ENCODE results near the gene PRKCH.

Gene PRKCH

GRCh38 chr14:61439779-61440418 lies 118.5 kb downstream of the PRKCH start:
- DNase-seq: no peak
- Mint-ChIP-seq H3K36me3 (peaks cover 57% of the 10 kb centered on the region), H3K4me3 (peak overlapping the region; percentile 72), H3K27ac (peak overlapping the region; percentile 86), H3K9me3 (no peaks in the 10 kb centered on the region), H3K27me3 (no peaks in the 10 kb centered on the region), H3K4me1 (peaks cover 93% of the 10 kb centered on the region)
- CTCF ChIA-PET: no interaction called here

GRCh38 chr14:61443481-61443880 lies 122.1 kb downstream of the PRKCH start:
- H3K4me3 Mint-ChIP-seq: peak overlapping the region; percentile 43
- no peaks in the 10 kb centered on the region for H3K27me3 Mint-ChIP-seq
- DNase-seq: no peak
- peaks cover 96% of the 10 kb centered on the region for H3K4me1 Mint-ChIP-seq
- peaks cover 62% of the 10 kb centered on the region for H3K36me3 Mint-ChIP-seq
- H3K9me3 Mint-ChIP-seq: no peaks in the 10 kb centered on the region
- CTCF ChIA-PET: no interaction called here
- peak overlapping the region; percentile 98 for H3K27ac Mint-ChIP-seq

- Mint-ChIP-seq H3K4me1 (peaks cover 96% of the 10 kb centered on the region), H3K9me3 (no peaks in the 10 kb centered on the region), H3K36me3 (peaks cover 69% of the 10 kb centered on the region), H3K27ac (peak overlapping the region; percentile 98), H3K27me3 (no peaks in the 10 kb centered on the region), H3K4me3 (peak overlapping the region; percentile 63)
- CTCF ChIA-PET: no interaction called here
- peak; percentile 86 for DNase-seq
Measured at GRCh38 chr14:61444215-61444768, 122.9 kb downstream of the PRKCH start.

GRCh38 chr14:61451491-61451890 lies 130.1 kb downstream of the PRKCH start:
- Mint-ChIP-seq H3K4me3 (no peak overlapping the region), H3K36me3 (peaks cover 85% of the 10 kb centered on the region), H3K4me1 (peaks cover 98% of the 10 kb centered on the region), H3K9me3 (peaks cover 2% of the 10 kb centered on the region), H3K27ac (peak overlapping the region; percentile 98), H3K27me3 (no peaks in the 10 kb centered on the region)
- CTCF ChIA-PET: interaction anchor here (1.5 to 3.4 kb wide), 5 partner anchors 10 to 129 kb away, joined by 6 to 13 read pairs (median 9); partner anchors contain the start of gene PRKCH
- DNase-seq: no peak

- no peaks in the 10 kb centered on the region for H3K27me3 Mint-ChIP-seq
- peaks cover 98% of the 10 kb centered on the region for H3K4me1 Mint-ChIP-seq
- no peak for DNase-seq
- CTCF ChIA-PET: interaction anchor here (1.0 to 3.4 kb wide), 7 partner anchors 9 to 268 kb away, joined by 3 to 13 read pairs (median 7); partner anchors contain the start of gene PRKCH
- H3K27ac Mint-ChIP-seq: peak overlapping the region; percentile 98
- H3K36me3 Mint-ChIP-seq: peaks cover 85% of the 10 kb centered on the region
- H3K4me3 Mint-ChIP-seq: peak overlapping the region; percentile 70
- peaks cover 2% of the 10 kb centered on the region for H3K9me3 Mint-ChIP-seq
Measured at GRCh38 chr14:61451891-61452400, 130.6 kb downstream of the PRKCH start.

GRCh38 chr14:61452452-61452851 lies 131.1 kb downstream of the PRKCH start:
- H3K36me3 Mint-ChIP-seq: peaks cover 85% of the 10 kb centered on the region
- CTCF ChIA-PET: interaction anchor here (0.8 to 3.4 kb wide), 7 partner anchors 9 to 267 kb away, joined by 3 to 13 read pairs (median 6); no protein-coding TSS in a partner anchor
- peaks cover 2% of the 10 kb centered on the region for H3K9me3 Mint-ChIP-seq
- DNase-seq: peak; percentile 83
- peak overlapping the region; percentile 98 for H3K27ac Mint-ChIP-seq
- H3K4me3 Mint-ChIP-seq: peak overlapping the region; percentile 70
- H3K4me1 Mint-ChIP-seq: peaks cover 98% of the 10 kb centered on the region
- no peaks in the 10 kb centered on the region for H3K27me3 Mint-ChIP-seq

DNA sequence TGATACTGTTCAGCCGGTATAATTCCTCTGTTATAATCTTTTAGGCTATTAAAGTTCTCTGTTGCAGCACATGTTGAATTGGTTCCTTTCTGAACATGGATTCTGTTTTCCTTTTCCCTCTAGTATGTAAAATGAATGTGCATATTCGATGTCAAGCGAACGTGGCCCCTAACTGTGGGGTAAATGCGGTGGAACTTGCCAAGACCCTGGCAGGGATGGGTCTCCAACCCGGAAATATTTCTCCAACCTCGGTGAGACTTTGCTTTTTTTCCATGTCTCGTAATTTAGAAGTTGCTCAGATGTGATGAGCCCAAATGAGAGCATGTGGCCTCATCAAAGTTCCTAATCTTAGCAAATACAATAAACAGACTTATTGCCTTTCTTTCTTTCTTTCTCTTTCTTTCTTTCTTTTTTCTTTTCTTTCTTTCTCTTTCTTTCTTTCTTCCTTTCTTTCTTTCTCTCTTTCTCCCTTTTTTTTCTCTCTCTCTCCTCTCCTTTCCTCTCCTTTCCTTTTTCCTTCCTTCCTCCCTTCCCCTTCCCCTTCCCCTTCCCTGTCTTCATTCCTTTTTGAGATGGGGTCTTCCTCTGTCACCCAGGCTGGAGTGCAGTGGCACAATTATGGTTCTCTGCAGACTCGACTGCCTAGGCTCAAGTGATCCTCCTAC lies 131.9 kb downstream of the PRKCH start:
- no peak for DNase-seq
- Mint-ChIP-seq H3K4me1 (peaks cover 97% of the 10 kb centered on the region), H3K9me3 (peaks cover 2% of the 10 kb centered on the region), H3K27ac (peak overlapping the region; percentile 98), H3K27me3 (no peaks in the 10 kb centered on the region), H3K36me3 (peaks cover 87% of the 10 kb centered on the region), H3K4me3 (peak overlapping the region; percentile 70)
- CTCF ChIA-PET: interaction anchor here (0.8 to 3.4 kb wide), 6 partner anchors 8 to 266 kb away, joined by 3 to 13 read pairs (median 5); no protein-coding TSS in a partner anchor

GRCh38 chr14:61454545-61454944 lies 133.2 kb downstream of the PRKCH start:
- Mint-ChIP-seq H3K27me3 (no peaks in the 10 kb centered on the region), H3K27ac (peak overlapping the region; percentile 98), H3K9me3 (peaks cover 2% of the 10 kb centered on the region), H3K4me3 (peak overlapping the region; percentile 42), H3K4me1 (peaks cover 96% of the 10 kb centered on the region), H3K36me3 (peaks cover 87% of the 10 kb centered on the region)
- no peak for DNase-seq
- CTCF ChIA-PET: interaction anchor here (0.7 to 1.1 kb wide), 3 partner anchors 121 to 887 kb away, joined by 3 to 5 read pairs (median 3); no protein-coding TSS in a partner anchor

GRCh38 chr14:61455351-61455750 lies 134.0 kb downstream of the PRKCH start:
- Mint-ChIP-seq H3K27me3 (no peaks in the 10 kb centered on the region), H3K36me3 (peaks cover 83% of the 10 kb centered on the region), H3K27ac (peak overlapping the region; percentile 11), H3K9me3 (peaks cover 3% of the 10 kb centered on the region), H3K4me1 (peaks cover 91% of the 10 kb centered on the region), H3K4me3 (no peak overlapping the region)
- CTCF ChIA-PET: interaction anchor here (0.6 to 2.4 kb wide), 12 partner anchors 19 to 382 kb away, joined by 3 to 6 read pairs (median 3); no protein-coding TSS in a partner anchor
- no peak for DNase-seq

DNA sequence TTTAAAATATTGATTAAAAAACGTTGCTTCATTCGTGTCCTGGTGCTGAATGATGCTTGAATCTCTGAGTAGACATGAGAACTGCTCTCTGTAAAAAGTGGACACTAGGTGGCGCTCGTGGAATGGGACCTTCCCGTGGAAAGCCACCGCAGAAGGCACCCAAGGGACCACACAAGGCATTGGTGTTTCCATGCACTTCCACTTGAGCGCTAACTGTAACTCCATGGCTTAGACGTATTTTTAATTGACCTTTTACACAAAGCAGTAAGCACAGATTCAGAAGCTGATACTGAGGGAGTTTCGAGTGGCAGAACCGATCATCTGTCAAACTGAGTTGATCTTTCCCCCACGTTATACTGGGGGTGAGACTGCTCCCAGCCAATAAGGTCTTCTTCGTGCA lies 135.3 kb downstream of the PRKCH start:
- peak; percentile 89 for DNase-seq
- Mint-ChIP-seq H3K27ac (peak overlapping the region; percentile 72), H3K36me3 (peaks cover 80% of the 10 kb centered on the region)

DNA sequence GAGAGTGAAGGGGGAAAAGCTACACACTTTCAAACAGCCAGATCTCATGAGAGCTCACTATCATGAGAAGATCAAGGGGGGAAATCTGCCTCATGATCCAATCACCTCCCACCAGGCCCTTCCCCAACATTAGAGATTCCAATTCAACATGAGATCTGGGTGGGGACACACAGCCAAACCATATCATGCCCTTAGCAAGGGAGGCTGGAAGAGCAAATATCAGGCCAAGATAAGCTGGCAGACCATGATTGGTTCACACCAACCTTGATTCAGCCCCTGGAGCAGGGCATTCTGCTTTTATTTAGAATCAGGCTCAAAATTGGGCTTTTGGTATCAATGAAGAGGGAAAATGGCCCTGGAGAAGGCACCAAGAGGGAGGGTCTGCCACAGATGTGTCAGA lies 137.4 kb downstream of the PRKCH start:
- H3K4me3 Mint-ChIP-seq: no peak overlapping the region
- CTCF ChIA-PET: interaction anchor here (1.0 to 1.3 kb wide), 2 partner anchors 179 to 382 kb away, joined by 3 to 4 read pairs; no protein-coding TSS in a partner anchor
- H3K27me3 Mint-ChIP-seq: no peaks in the 10 kb centered on the region
- peak overlapping the region; percentile 51 for H3K27ac Mint-ChIP-seq
- H3K36me3 Mint-ChIP-seq: peaks cover 77% of the 10 kb centered on the region
- DNase-seq: no peak
- H3K9me3 Mint-ChIP-seq: peaks cover 3% of the 10 kb centered on the region
- peaks cover 84% of the 10 kb centered on the region for H3K4me1 Mint-ChIP-seq

More for the DNA sequence above, 135.3 kb downstream of the PRKCH start:
- no peaks in the 10 kb centered on the region for H3K27me3 Mint-ChIP-seq
- CTCF ChIA-PET: interaction anchor here (0.6 to 2.4 kb wide), 9 partner anchors 18 to 670 kb away, joined by 3 to 6 read pairs (median 4); no protein-coding TSS in a partner anchor
- H3K9me3 Mint-ChIP-seq: peaks cover 3% of the 10 kb centered on the region
- no peak overlapping the region for H3K4me3 Mint-ChIP-seq
- H3K4me1 Mint-ChIP-seq: peaks cover 91% of the 10 kb centered on the region

GRCh38 chr14:61459229-61459628 lies 137.8 kb downstream of the PRKCH start:
- Mint-ChIP-seq H3K27me3 (no peaks in the 10 kb centered on the region), H3K36me3 (peaks cover 79% of the 10 kb centered on the region), H3K4me1 (peaks cover 81% of the 10 kb centered on the region), H3K4me3 (no peak overlapping the region), H3K9me3 (peaks cover 3% of the 10 kb centered on the region), H3K27ac (peak overlapping the region; percentile 51)
- CTCF ChIA-PET: interaction anchor here (1.0 to 1.3 kb wide), 2 partner anchors 179 to 382 kb away, joined by 3 to 4 read pairs; no protein-coding TSS in a partner anchor
- DNase-seq: no peak

- peaks cover 75% of the 10 kb centered on the region for H3K4me1 Mint-ChIP-seq
- peaks cover 5% of the 10 kb centered on the region for H3K9me3 Mint-ChIP-seq
- H3K27me3 Mint-ChIP-seq: no peaks in the 10 kb centered on the region
- CTCF ChIA-PET: interaction anchor here (0.6 to 3.1 kb wide), 12 partner anchors 10 to 381 kb away, joined by 3 to 31 read pairs (median 4); no protein-coding TSS in a partner anchor
- peaks cover 81% of the 10 kb centered on the region for H3K36me3 Mint-ChIP-seq
- no peak overlapping the region for H3K4me3 Mint-ChIP-seq
- no peak for DNase-seq
- H3K27ac Mint-ChIP-seq: peak overlapping the region; percentile 1
Measured at GRCh38 chr14:61460063-61460462, 138.7 kb downstream of the PRKCH start.
